PC-3 (cell line): ENCODE data around the gene ISCU.

ENCODE experiments used
- CTCF ChIP-seq: fragments of 300-600 bp; sonication (generic); conservative IDR thresholded peaks from 2 replicates; pipeline ENCODE4 v1.5.1; 2017; ENCODE audit warnings: antibody characterized with exemption, low read depth, mild to moderate bottlenecking, low read length
- EZH2 ChIP-seq: fragments of 300-600 bp; sonication (generic); IDR thresholded peaks from one replicate; pipeline ENCODE4 v1.6.1; 2017; ENCODE audit warnings: antibody characterized with exemption, mild to moderate bottlenecking, low read length; ENCODE audit not compliant: unreplicated experiment
- EZH2phosphoT487 ChIP-seq: fragments of 300-600 bp; sonication (generic); IDR thresholded peaks from 2 replicates; pipeline ENCODE4 v1.6.1; 2018; ENCODE audit warnings: mild to moderate bottlenecking, antibody characterized with exemption, low read length, borderline replicate concordance

DNA sequence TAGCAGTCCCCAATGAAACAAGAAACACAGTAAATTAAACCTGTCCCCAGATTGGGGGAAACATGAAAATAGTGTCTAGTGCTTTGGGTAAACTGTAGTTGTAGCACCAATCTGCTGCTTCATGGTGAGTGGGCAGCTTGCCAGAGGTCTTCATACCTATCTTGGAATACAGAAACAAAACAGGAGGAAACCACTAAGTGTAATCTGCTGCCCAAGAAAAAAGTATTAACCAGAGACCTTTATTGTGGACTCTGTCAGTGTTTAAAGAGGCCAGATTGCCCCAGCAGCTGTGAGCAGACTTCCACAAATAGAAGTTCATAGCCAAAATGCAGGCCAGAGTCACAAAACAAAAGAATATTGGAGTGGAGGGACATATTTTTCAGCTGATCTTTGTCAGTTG is 2.3 kb downstream of the ISCU start:
- TF ChIP-seq CTCF (no peak), EZH2 (no peak), EZH2phosphoT487 (no peak)
